Right atrium auricular region (tissue), 2 donors: ENCODE measurements around the gene PPID. TPM values are rescaled to one million over a fixed set of nuclear protein-coding genes. Genes with fewer than 3 reads are reported as not detected.
A peak's percentile ranks its signal among the peaks of the same experiment; 100 is the strongest.

Source experiments
- DNase-seq: peaks from one replicate; pipeline ENCODE4 v3.0.0-alpha.2; 2019; ENCODE audit warnings: low spot score
- H3K27ac ChIP-seq, 2 donors: fragments of 200-600 bp; sonication (generic); 1 replicate in 1 of 2; 2 replicates in 1 of 2; pipeline ENCODE4 v1.5.1; 2016 to 2019
- H3K27me3 ChIP-seq, 2 donors: fragments of 200-600 bp; sonication (generic); one replicate each; pipeline versions ENCODE4 v1.5.1 to v1.6.0; 2017 to 2019
- H3K36me3 ChIP-seq: fragments of 200-600 bp; sonication (generic); one replicate; pipeline ENCODE4 v1.5.1; 2016
- H3K4me1 ChIP-seq, 2 donors: fragments of 200-600 bp; sonication (generic); one replicate each; pipeline versions ENCODE4 v1.5.1 to v1.6.0; 2017 to 2019
- H3K4me3 ChIP-seq, 2 donors: fragments of 200-600 bp; sonication (generic); 1 replicate in 1 of 2; 2 replicates in 1 of 2; pipeline ENCODE4 v1.5.1; 2017 to 2019; ENCODE audit warnings: mild to moderate bottlenecking in 1 of 2, moderate library complexity in 1 of 2
- H3K9me3 ChIP-seq, 2 donors: fragments of 200-600 bp; sonication (generic); one replicate each; pipeline ENCODE4 v1.5.1; 2019
- total RNA-seq, 2 donors: library from RNA; depleted of rRNA; stranded (reverse); fragments of >200 nt; gene quantifications; one replicate each; pipeline ENCODE4 v1.1.0, GENCODE V29; 2016
- TF ChIP-seq, protein P1 (sequence below), 2 donors: fragments of 200-600 bp; sonication (generic); IDR thresholded peaks; one replicate each; pipeline ENCODE4 v1.5.1; 2019; ENCODE audit warnings: antibody characterized with exemption in 2 of 2

The PPID gene
- total RNA-seq, 2 donors from 2014 or later = 18.0 to 31.9 TPM

DNA sequence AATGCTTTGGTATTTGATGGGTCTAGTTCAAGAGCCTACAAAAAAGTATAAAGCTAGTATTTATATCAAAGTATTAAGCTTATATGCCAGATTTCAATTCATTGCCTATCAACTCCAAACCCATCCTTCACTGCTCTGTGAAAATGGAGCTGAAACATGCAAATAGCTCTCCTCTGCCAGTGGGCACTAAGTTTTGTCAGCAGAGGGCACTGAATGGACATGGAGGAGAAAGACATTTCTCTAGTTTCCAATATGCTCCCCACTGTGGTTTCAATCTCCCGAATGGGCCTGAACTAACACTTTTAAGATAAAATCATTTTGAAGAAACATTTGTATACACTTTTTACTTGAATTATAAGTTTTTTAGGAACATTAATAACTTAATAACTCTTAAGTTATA is 12.4 kb downstream of the PPID start:
- no peak for DNase-seq
- no peaks in the 10 kb centered on the region for H3K9me3 ChIP-seq
- TF ChIP-seq, protein P1, sequence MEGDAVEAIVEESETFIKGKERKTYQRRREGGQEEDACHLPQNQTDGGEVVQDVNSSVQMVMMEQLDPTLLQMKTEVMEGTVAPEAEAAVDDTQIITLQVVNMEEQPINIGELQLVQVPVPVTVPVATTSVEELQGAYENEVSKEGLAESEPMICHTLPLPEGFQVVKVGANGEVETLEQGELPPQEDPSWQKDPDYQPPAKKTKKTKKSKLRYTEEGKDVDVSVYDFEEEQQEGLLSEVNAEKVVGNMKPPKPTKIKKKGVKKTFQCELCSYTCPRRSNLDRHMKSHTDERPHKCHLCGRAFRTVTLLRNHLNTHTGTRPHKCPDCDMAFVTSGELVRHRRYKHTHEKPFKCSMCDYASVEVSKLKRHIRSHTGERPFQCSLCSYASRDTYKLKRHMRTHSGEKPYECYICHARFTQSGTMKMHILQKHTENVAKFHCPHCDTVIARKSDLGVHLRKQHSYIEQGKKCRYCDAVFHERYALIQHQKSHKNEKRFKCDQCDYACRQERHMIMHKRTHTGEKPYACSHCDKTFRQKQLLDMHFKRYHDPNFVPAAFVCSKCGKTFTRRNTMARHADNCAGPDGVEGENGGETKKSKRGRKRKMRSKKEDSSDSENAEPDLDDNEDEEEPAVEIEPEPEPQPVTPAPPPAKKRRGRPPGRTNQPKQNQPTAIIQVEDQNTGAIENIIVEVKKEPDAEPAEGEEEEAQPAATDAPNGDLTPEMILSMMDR (IDR thresholded peaks at IDR 0.05) = peak in 1 of 2 donors; percentile 27

GRCh38 chr4:158704274-158704673 is 18.9 kb downstream of the PPID start:
- Histone ChIP-seq H3K9me3 (no peaks in the 10 kb centered on the region), H3K4me3 (no peak overlapping the region), H3K4me1 (no peaks in the 10 kb centered on the region), H3K27ac (no peak overlapping the region), H3K36me3 (peaks cover 74% of the 10 kb centered on the region), H3K27me3 (no peaks in the 10 kb centered on the region)
- DNase-seq = no peak
- TF ChIP-seq, protein P1 (IDR thresholded peaks at IDR 0.05) = no peak

More for the DNA sequence above, 12.4 kb downstream of the PPID start:
- Histone ChIP-seq H3K36me3 (peaks cover 74% of the 10 kb centered on the region), H3K27ac (no peak overlapping the region), H3K4me3 (no peak overlapping the region), H3K4me1 (no peaks in the 10 kb centered on the region), H3K27me3 (no peaks in the 10 kb centered on the region)

- Histone ChIP-seq H3K9me3 (no peaks in the 10 kb centered on the region), H3K4me1 (no peaks in the 10 kb centered on the region), H3K27me3 (no peaks in the 10 kb centered on the region), H3K36me3 (peaks cover 33% of the 10 kb centered on the region), H3K27ac (no peak overlapping the region), H3K4me3 (no peak overlapping the region)
- TF ChIP-seq, protein P1 (IDR thresholded peaks at IDR 0.05) = no peak
- DNase-seq = no peak
Observed at GRCh38 chr4:158688813-158689212, 34.4 kb downstream of the PPID start.

DNA sequence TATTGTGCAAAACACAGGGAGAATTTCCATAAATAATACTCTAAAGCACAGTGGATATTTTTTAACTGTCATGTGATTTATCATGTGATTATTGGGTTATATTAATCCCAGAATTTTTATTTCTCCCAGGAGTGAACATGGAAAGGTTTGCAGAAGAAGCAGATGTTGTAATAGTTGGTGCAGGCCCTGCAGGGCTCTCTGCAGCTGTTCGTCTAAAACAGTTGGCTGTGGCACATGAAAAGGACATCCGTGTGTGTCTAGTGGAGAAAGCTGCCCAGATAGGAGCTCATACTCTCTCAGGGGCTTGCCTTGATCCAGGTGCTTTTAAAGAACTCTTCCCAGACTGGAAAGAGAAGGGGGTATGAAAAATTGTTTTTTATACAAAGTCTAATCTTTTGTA is 41.1 kb downstream of the PPID start:
- no peaks in the 10 kb centered on the region for H3K27me3 ChIP-seq
- no peaks in the 10 kb centered on the region for H3K4me1 ChIP-seq
- no peaks in the 10 kb centered on the region for H3K9me3 ChIP-seq
- H3K36me3 ChIP-seq = peaks cover 40% of the 10 kb centered on the region
- TF ChIP-seq, protein P1 (IDR thresholded peaks at IDR 0.05) = no peak
- no peak overlapping the region for H3K4me3 ChIP-seq
- no peak for DNase-seq
- H3K27ac ChIP-seq = no peak overlapping the region

DNA sequence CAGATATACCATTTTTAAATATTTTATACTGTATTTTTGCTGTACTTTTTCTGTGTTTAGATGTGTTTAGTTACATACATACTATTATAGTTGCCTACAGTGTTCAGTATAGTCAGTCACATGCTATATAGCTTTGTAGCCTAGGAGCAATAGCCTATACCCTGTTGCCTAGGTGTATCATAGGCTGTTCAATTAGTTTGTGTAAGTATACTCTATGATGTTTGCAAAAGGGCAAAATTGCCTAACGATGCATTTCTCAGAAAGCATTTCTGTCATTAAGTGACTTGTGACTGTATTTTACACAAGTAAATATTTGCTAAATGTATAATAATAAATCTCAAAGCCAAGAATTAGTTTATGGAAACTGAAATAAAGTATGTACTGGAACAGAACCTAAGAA is 41.6 kb downstream of the PPID start:
- no peaks in the 10 kb centered on the region for H3K4me1 ChIP-seq
- peaks cover 40% of the 10 kb centered on the region for H3K36me3 ChIP-seq
- H3K27ac ChIP-seq = no peak overlapping the region
- TF ChIP-seq, protein P1 (IDR thresholded peaks at IDR 0.05) = no peak
- H3K4me3 ChIP-seq = no peak overlapping the region
- H3K9me3 ChIP-seq = no peaks in the 10 kb centered on the region
- DNase-seq = no peak
- H3K27me3 ChIP-seq = no peaks in the 10 kb centered on the region

DNA sequence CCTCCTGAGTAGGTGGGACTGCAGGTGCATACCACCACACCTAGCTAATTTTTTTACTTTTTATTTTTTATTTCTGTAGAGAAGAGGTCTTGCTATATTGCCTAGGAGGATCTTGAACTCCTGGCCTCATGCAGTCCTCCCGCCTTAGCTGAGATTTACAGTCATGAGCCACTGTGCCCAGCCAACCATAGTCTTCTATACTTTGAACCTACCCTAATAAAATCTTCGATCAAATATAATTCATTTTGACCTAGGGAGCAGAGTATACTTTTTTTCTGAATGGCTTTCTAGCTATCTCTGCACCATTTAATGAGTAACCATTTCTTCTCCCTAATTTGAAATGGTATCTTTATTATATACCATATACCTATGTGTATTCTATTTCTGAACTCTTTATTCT is 44.4 kb downstream of the PPID start:
- TF ChIP-seq, protein P1 (IDR thresholded peaks at IDR 0.05) = no peak

More for the DNA sequence above, 44.4 kb downstream of the PPID start:
- no peak overlapping the region for H3K4me3 ChIP-seq
- H3K27ac ChIP-seq = no peak overlapping the region
- H3K9me3 ChIP-seq = no peaks in the 10 kb centered on the region
- no peaks in the 10 kb centered on the region for H3K27me3 ChIP-seq
- peaks cover 0 to 5% of the 10 kb centered on the region in 2 donors for H3K4me1 ChIP-seq
- H3K36me3 ChIP-seq = peaks cover 23% of the 10 kb centered on the region
- DNase-seq = no peak
